ENCODE results near the gene GALNT15.

GRCh38 chr3:16132928-16133327 is 41.6 kb upstream of the GALNT15 start:
- TF ChIP-seq, protein P1, sequence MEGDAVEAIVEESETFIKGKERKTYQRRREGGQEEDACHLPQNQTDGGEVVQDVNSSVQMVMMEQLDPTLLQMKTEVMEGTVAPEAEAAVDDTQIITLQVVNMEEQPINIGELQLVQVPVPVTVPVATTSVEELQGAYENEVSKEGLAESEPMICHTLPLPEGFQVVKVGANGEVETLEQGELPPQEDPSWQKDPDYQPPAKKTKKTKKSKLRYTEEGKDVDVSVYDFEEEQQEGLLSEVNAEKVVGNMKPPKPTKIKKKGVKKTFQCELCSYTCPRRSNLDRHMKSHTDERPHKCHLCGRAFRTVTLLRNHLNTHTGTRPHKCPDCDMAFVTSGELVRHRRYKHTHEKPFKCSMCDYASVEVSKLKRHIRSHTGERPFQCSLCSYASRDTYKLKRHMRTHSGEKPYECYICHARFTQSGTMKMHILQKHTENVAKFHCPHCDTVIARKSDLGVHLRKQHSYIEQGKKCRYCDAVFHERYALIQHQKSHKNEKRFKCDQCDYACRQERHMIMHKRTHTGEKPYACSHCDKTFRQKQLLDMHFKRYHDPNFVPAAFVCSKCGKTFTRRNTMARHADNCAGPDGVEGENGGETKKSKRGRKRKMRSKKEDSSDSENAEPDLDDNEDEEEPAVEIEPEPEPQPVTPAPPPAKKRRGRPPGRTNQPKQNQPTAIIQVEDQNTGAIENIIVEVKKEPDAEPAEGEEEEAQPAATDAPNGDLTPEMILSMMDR (IDR thresholded peaks at IDR 0.05; ENCODE audit: borderline replicate concordance, extremely low read depth, low read length, poor library complexity, severe bottlenecking): no peak
- no peak for TF ChIP-seq EZH2 (IDR thresholded peaks at IDR 0.05; ENCODE audit: borderline replicate concordance, low read depth, low read length, severe bottlenecking)
